Measurements from ENCODE around the gene RIPOR3. TPM values are rescaled to one million over a fixed set of nuclear protein-coding genes. Genes with fewer than 3 reads are reported as not detected.

The RIPOR3 gene
- total RNA-seq, 1 experiment from 2014 or later, result 0.46 TPM

- H2AK5ac ChIP-seq (ENCODE audit: insufficient read length, low read length), result no peak overlapping the region
- Mint-ChIP-seq H3K4me1 (peaks cover 21 to 26% of the 10 kb centered on the region in 2 experiments), H3K27ac (no peak overlapping the region), H3K36me3 (ENCODE audit: insufficient read depth in 1 of 3, low read depth in 3 of 3) (no peaks in the 10 kb centered on the region), H3K27me3 (ENCODE audit: low read depth) (no peaks in the 10 kb centered on the region), H3K9me3 (no peaks in the 10 kb centered on the region; a peak in 1 of 5 replicates), H3K4me3 (no peak overlapping the region)
- H2AFZ ChIP-seq (ENCODE audit: low read length), result no peak overlapping the region
- no peak overlapping the region for H3T11ph ChIP-seq (ENCODE audit: low read length)
- H2BK12ac ChIP-seq (ENCODE audit: insufficient read length, low read depth, low read length), result no peak overlapping the region
- H4K91ac ChIP-seq (ENCODE audit: insufficient read length, low read depth, low read length), result no peak overlapping the region
- H3K56ac ChIP-seq (ENCODE audit: insufficient read length, low read depth, low read length), result no peak overlapping the region
- no peak overlapping the region for H3K9ac ChIP-seq (ENCODE audit: extremely low read depth, insufficient read length, low read length)
- H2BK20ac ChIP-seq (ENCODE audit: low read depth, low read length, poor library complexity, severe bottlenecking), result no peak overlapping the region
- no peak overlapping the region for H4K5ac ChIP-seq (ENCODE audit: insufficient read length, low read depth, low read length)
- H3K23me2 ChIP-seq (ENCODE audit: insufficient read length, low read depth, low read length, poor library complexity, severe bottlenecking), result peaks cover 2% of the 10 kb centered on the region
- H3K27me3 ChIP-seq (ENCODE audit: insufficient read depth, low read length), result no peaks in the 10 kb centered on the region
- H4K8ac ChIP-seq (replicated peaks; ENCODE audit: insufficient read length, low read depth, low read length), result no peak overlapping the region
- no peaks in the 10 kb centered on the region for H4K20me1 ChIP-seq (ENCODE audit: control insufficient read depth, insufficient read depth, insufficient read length)
- DNase-seq, result no peak
- no peak overlapping the region for H3K14ac ChIP-seq (ENCODE audit: insufficient read depth, low read length)
- no peak overlapping the region for H2BK5ac ChIP-seq (ENCODE audit: insufficient read length, low read length)
- no peak overlapping the region for H2BK120ac ChIP-seq (ENCODE audit: low read depth, low read length, poor library complexity, severe bottlenecking)
- no peak overlapping the region for H3K23ac ChIP-seq (ENCODE audit: insufficient read length, low read depth, low read length)
- no CpG with 5 or more reads among the region's 11 CpGs for WGBS (ENCODE audit: extremely low coverage, insufficient read length, low lambda C conversion rate)
- no peak overlapping the region for H2BK15ac ChIP-seq (ENCODE audit: low read depth, low read length)
- H3K4ac ChIP-seq (ENCODE audit: low read depth, low read length), result no peak overlapping the region
- no peak overlapping the region for H3K4me2 ChIP-seq (ENCODE audit: insufficient read depth, insufficient read length, low read length)
- no peak for TF ChIP-seq CTCF (conservative IDR thresholded peaks at IDR 0.05)
- H3K9me3 ChIP-seq (ENCODE audit: control insufficient read depth, low read depth, low read length), result no peaks in the 10 kb centered on the region
- H3K27ac ChIP-seq (ENCODE audit: insufficient read length, low read depth, low read length), result no peak overlapping the region
- peaks cover 5% of the 10 kb centered on the region; the same call in 1 of the 2 replicates for H3K4me1 ChIP-seq (ENCODE audit: insufficient read depth, low read length)
- no peaks in the 10 kb centered on the region for H3K79me2 ChIP-seq (ENCODE audit: insufficient read depth, low read length)
- H3K18ac ChIP-seq (ENCODE audit: insufficient read length, low read depth, low read length), result no peak overlapping the region
- H3K79me1 ChIP-seq (ENCODE audit: insufficient read depth, low read depth, low read length, poor library complexity, severe bottlenecking), result no peaks in the 10 kb centered on the region
These were observed 10.0 kb upstream of the RIPOR3 start for GRCh38 chr20:50701041-50701963.
